ENCODE data around the gene TBCK. TPM values are rescaled to one million over a fixed set of nuclear protein-coding genes. Genes with fewer than 3 reads are reported as not detected.

Gene TBCK
- total RNA-seq, 2 experiments from 2014 or later: 38.2 to 46.2 TPM

DNA sequence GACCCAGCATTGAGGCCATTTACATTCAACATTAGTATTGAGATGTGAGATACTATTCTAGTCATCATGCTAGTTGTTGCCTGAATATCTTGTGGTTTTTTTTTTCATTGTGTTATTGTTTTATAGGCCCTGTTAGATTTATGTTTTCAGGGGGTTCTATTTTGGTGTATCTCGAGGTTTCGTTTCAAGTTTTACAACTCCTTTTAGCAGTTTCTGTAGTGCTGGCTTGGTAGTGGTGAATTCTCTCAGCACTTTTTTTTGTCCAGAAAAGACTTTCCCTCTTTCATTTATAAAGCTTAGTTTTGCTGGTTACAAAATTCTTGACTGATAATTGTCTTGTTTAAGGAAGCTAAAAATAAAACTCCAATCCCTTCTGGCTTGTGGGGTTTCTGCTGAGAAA lies 305.2 kb downstream of the TBCK start:
- peaks cover 27% of the 10 kb centered on the region for H3K9me3 Mint-ChIP-seq
- ATAC-seq (ENCODE audit: low read depth) (no peak), DNase-seq (no peak)
- H3K27ac Mint-ChIP-seq: no peak overlapping the region
- no peaks in the 10 kb centered on the region for H3K4me1 Mint-ChIP-seq
- H3K36me3 Mint-ChIP-seq: peaks cover 2% of the 10 kb centered on the region
- POLR2A ChIA-PET: no interaction called here
- H3K27me3 Mint-ChIP-seq: no peaks in the 10 kb centered on the region
- no peak overlapping the region for H3K4me3 Mint-ChIP-seq

DNA sequence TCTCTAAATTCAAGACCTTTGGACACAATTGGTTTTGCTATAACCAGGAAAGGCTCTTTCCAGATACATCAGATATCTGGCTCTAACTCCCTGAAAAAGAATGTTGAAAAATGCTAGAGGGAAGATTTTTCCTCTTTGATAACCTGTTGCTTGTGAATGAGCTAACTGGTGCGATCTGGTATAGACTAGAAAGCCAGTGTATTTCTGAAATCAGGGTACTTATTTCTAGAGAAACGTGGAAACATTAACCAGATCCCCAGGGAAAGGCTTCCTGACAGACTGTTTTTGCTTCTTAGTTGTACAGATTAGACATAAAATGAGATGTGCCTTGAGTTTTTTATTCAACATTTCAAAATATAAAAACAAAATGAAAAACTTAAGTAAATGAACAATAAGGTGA lies 313.0 kb downstream of the TBCK start:
- no peak overlapping the region for H3K27ac Mint-ChIP-seq
- DNase-seq (no peak), ATAC-seq (ENCODE audit: low read depth) (no peak)
- H3K27me3 Mint-ChIP-seq: no peaks in the 10 kb centered on the region
- no peaks in the 10 kb centered on the region for H3K36me3 Mint-ChIP-seq
- no peak overlapping the region for H3K4me3 Mint-ChIP-seq
- no peaks in the 10 kb centered on the region for H3K9me3 Mint-ChIP-seq
- POLR2A ChIA-PET: no interaction called here
- no peaks in the 10 kb centered on the region for H3K4me1 Mint-ChIP-seq

DNA sequence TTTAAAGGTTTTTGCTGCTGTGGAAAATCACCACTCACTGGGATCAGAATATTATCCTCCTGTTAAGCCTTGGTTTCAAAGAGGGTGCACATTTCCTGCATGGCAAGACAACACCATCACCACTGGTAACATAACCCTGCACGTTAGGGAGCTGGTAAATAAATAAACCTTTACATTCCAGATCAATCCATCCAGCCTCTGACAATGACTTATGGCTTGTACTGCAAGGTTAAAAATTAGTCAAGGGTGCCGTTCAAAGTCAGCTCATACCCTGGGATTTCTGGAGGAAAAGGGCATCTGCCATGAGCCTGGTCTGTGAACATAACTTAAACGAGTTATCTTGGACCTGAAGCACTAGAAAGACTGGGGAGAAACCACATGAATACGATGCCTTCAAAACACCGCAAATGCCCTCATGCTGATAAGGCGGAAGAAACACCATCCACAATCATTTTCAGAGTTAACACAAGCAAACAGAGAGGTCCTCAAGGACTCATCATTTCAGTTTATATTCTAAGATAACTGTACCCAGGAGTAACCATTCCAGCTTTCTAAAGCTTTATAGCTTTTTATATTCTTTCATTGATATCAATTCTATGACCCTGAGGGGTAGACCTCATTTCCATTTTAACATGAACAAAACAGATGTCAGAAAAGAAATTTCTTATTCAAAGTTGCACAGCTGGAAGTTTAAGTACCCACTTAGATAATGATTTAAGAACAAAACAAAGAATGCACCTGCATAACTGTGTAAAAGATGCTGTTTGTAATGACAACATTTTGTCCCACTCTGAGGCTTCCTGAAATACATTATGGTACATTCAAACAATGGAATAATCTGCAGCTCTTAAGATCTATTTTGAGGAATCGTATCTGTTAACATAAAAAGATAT lies 317.6 kb downstream of the TBCK start:
- POLR2A ChIA-PET: no interaction called here
- DNase-seq: no peak
- no peak for ATAC-seq (ENCODE audit: low read depth)
- Mint-ChIP-seq H3K36me3 (no peaks in the 10 kb centered on the region), H3K4me3 (no peak overlapping the region), H3K27ac (no peak overlapping the region), H3K27me3 (no peaks in the 10 kb centered on the region), H3K4me1 (no peaks in the 10 kb centered on the region), H3K9me3 (no peaks in the 10 kb centered on the region)

DNA sequence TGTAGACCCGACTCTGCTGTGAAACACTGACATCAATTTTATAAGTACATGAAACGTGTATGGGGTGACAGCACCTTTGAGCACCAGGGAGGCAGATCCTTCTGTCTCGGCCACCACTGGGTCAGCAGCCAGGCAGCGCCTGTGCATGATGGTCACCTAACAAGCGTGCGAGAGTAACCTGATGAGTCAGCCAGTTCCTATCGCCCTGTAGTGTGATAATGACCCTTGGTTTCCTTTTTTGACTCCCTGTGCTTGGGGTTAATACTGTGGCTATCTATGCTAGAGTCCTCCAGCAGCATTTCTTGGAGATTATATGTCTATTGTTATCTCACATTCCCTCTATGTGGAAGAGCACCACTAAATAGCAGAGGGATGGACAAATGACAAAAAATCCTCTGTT lies 319.2 kb downstream of the TBCK start:
- H3K27me3 Mint-ChIP-seq: no peaks in the 10 kb centered on the region
- no peaks in the 10 kb centered on the region for H3K4me1 Mint-ChIP-seq
- no peaks in the 10 kb centered on the region for H3K9me3 Mint-ChIP-seq
- H3K36me3 Mint-ChIP-seq: no peaks in the 10 kb centered on the region
- no peak overlapping the region for H3K27ac Mint-ChIP-seq
- DNase-seq (no peak), ATAC-seq (ENCODE audit: low read depth) (no peak)
- POLR2A ChIA-PET: no interaction called here
- H3K4me3 Mint-ChIP-seq: no peak overlapping the region

DNA sequence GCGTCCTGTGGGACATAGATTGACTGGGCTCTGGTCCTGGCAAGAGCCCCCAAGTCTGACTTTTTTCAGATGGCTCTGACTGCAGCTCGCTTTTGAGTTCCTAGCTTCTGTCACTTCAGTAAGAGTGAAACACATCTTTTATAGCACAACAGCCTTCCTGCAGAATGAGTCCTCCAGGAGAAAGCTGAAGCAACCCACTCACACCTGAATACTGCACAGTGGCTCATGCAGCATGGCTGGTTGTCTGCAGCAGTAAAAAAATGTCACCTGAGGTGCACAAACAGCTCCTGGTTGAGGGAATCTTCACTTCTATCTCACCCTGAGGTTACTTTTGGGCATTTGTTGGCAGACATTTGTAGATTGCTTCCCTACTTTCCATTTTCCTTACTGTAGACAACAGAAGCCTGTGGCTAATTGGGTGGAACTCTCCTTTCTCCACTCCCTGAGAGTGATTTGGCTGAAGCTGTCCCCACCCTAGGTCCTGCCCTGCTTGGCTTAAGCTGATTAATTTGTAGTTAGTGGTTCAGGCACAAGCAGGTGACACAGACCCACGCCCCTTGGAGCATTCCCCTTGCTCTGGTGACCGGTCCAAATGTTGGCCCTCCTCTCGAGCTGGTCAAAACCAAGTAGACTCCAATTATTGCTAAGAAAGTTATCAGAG lies 321.0 kb downstream of the TBCK start:
- no peak overlapping the region for H3K27ac Mint-ChIP-seq
- no peak for DNase-seq

DNA sequence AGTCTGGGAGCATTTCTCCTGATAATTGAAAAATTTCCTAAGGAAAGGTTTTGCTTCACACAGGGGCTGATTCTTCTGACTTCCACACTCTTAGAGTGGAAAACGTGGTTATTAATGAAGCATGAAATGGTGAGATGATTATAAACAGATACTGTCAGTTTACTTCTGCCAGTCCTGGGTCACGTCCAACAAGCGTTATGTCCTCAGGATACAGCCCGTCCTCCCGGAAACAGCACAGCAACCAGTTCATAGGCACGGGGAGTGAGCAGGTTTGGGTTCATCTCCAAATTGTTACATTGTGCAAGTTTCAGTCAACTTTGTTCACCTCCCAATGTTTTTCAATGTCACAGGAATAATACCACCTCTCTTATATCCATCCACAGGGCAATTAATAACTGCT lies 321.9 kb downstream of the TBCK start:
- no peak for ATAC-seq (ENCODE audit: low read depth)
- no peak overlapping the region for H3K4me3 Mint-ChIP-seq

More for the DNA sequence above, 321.0 kb downstream of the TBCK start:
- H3K4me3 Mint-ChIP-seq: no peak overlapping the region
- no peaks in the 10 kb centered on the region for H3K9me3 Mint-ChIP-seq
- no peaks in the 10 kb centered on the region for H3K4me1 Mint-ChIP-seq
- no peaks in the 10 kb centered on the region for H3K27me3 Mint-ChIP-seq
- no peaks in the 10 kb centered on the region for H3K36me3 Mint-ChIP-seq
- POLR2A ChIA-PET: no interaction called here
- ATAC-seq (ENCODE audit: low read depth): no peak

DNA sequence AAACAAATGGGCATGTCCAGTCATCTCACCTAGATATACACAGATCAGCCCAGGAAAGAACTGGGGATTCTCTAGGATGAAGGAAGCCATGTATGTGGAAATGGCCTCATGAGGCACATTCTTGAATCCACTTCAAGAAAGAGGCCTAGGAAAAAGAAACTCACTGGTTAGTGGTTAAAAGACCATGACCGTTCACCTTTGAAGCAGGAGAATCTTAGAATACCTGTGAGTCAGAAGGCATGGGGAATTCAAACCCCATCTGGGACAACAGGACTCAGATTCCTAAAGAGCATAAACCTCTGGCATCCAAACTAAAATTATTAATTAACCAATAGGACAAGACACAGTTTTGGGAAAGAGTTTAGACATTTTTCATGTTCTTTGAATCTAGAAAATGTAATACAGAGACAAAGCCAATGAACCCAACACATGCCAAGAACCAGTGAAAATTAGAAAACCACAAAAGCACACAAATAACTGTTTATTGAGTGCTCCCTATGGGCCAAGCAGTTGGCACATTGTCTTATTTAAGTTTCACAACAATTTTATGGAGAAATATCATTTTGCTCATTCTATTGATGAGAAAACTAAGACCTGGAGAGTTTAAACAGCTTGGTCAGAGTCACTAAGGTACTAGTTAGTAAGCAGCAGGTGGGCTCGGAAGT lies 323.2 kb downstream of the TBCK start:
- Mint-ChIP-seq H3K27ac (no peak overlapping the region), H3K4me1 (no peaks in the 10 kb centered on the region), H3K27me3 (no peaks in the 10 kb centered on the region), H3K9me3 (peaks cover 1% of the 10 kb centered on the region), H3K36me3 (no peaks in the 10 kb centered on the region), H3K4me3 (no peak overlapping the region)
- POLR2A ChIA-PET: no interaction called here
- DNase-seq (no peak), ATAC-seq (ENCODE audit: low read depth) (no peak)

More for the DNA sequence above, 321.9 kb downstream of the TBCK start:
- POLR2A ChIA-PET: no interaction called here
- H3K36me3 Mint-ChIP-seq: no peaks in the 10 kb centered on the region
- no peak for DNase-seq
- H3K4me1 Mint-ChIP-seq: no peaks in the 10 kb centered on the region
- H3K27me3 Mint-ChIP-seq: no peaks in the 10 kb centered on the region
- H3K27ac Mint-ChIP-seq: no peak overlapping the region
- H3K9me3 Mint-ChIP-seq: no peaks in the 10 kb centered on the region

DNA sequence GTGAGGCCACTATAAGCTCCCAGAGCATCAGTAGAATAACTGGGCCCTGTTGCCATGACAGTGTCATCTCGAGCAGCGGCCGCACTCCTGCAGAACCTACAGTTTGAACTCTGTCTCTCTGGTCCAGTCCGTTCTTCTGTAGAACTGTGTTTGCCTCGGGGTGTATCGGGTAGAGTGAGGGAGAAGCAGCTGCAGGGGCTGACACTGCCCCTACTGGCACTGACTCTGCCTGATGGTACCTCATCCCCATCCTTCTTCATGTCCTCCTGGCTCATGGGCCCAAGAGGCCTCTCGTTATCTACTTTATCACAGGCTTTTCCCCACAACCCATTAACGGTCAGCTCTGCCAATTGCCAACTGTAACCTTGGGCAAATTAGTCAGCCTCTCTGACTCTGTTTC lies 324.3 kb downstream of the TBCK start:
- H3K4me1 Mint-ChIP-seq: no peaks in the 10 kb centered on the region
- H3K27ac Mint-ChIP-seq: no peak overlapping the region
- DNase-seq (no peak), ATAC-seq (ENCODE audit: low read depth) (no peak)
- H3K36me3 Mint-ChIP-seq: no peaks in the 10 kb centered on the region
- POLR2A ChIA-PET: no interaction called here
- no peak overlapping the region for H3K4me3 Mint-ChIP-seq
- peaks cover 1% of the 10 kb centered on the region for H3K9me3 Mint-ChIP-seq
- H3K27me3 Mint-ChIP-seq: no peaks in the 10 kb centered on the region

Other genes starting within 250 kb of the TBCK start
- gene AIMP1, start 341 bp upstream of the TBCK start, total RNA-seq: 10 to 100 TPM; 47.3 to 57.5 TPM
- gene GIMD1, start 52.6 kb upstream of the TBCK start, total RNA-seq: not detected